Ramos (cell line): ENCODE results near the gene PSMD8.
"Not testable (repeated sequence)": the region's sequence is repeated elsewhere in the genome, so short reads cannot be mapped to it uniquely, and the experiment has no call there.

Source experiments
- in situ Hi-C: fragments of 300-500 bp; cut with MboI; formaldehyde crosslinking; loops from one replicate; pipeline ENCODE4 v1.14.3; 2022; ENCODE audit warnings: low sequenced_read_pairs; ENCODE audit not compliant: unreplicated experiment

The PSMD8 gene

DNA sequence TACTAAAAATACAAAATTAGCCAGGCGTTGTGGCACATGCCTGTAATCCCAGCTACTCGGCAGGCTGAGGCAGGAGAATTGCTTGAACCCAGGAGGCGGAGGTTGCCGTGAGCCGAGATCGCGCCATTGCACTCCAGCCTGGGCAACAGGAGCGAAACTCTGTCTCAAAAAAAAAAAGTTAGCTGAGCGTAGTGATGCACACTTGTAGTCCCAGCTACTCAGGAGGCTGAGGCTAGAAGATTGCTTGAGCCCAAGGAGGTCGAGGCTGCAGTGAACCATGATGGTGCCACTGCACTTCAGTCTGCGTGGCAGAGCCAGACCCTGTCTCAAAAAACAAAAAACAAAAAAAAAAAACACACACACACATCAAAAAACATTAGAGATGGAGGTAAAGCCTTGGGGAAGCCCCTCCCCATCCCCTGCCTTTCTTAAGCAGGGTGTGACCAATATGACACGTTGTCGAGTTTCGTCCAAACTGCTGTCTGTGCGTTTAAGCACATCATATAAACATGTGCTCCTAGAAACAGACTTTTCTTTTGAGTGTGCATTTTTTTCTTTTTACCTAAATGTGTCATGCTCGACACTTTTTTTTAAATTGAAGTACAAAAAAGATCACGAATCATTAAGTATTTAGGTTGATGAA lies 52.8 kb downstream of the PSMD8 start:
- in situ Hi-C loops, result not testable (repeated sequence)

GRCh38 chr19:38429055-38429810 lies 54.9 kb downstream of the PSMD8 start:
- in situ Hi-C loops, result no loop called here

DNA sequence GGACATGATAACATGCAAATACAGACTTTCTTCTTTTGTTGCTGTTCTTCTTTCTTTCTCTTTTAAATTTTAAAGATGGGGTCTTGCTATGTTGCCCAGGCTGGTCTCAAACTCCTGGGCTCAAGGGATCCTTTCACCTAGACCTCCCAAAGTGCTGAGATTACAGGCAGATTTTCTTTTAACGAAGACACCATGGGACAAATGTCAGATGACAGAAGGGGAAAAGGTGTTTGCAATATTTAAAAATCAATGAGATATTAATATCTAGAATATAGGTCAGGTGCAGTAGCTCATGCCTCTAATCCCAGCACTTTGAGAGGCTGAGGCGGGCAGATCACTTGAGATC lies 55.4 kb downstream of the PSMD8 start:
- in situ Hi-C loops, result no loop called here

- in situ Hi-C loops, result no loop called here
These were observed 56.6 kb downstream of the PSMD8 start for GRCh38 chr19:38430931-38431330.

DNA sequence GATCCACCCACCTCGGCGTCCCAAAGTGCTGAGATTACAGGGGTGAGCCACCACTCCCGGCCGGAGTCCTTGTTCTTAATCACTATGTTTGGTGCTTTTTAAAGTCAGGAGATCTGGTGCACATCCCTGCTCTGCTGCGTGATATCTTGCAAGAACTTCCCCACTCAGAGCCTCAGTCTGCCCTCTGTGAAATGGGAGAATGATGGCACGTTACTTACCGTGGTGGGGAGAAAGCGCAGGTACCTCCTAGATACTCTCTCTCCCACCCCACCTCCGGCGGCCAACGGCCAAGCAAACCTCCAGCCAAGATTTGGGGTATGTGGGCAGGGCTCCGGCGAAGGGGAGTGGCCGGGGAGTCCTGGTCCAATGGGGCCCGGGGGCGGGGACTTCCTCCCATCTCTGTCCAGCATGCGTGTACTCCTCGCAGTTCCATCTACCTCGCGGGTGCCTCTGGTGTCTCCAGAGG lies 58.9 kb downstream of the PSMD8 start, which contains the start of gene RYR1:
RYR1 (plus strand) TSS at position 424 of the 466 bp plus-strand sequence. CDS start 139 bp downstream, outside the sequence.
- in situ Hi-C loops, result no loop called here
